ENCODE data around the gene WNT11.

Gene WNT11

GRCh38 chr11:76217653-76218160 lies 11.4 kb upstream of the WNT11 start:
- peak; percentile 46 for DNase-seq

GRCh38 chr11:76216536-76217325 lies 10.4 kb upstream of the WNT11 start:
- no peak for DNase-seq

DNA sequence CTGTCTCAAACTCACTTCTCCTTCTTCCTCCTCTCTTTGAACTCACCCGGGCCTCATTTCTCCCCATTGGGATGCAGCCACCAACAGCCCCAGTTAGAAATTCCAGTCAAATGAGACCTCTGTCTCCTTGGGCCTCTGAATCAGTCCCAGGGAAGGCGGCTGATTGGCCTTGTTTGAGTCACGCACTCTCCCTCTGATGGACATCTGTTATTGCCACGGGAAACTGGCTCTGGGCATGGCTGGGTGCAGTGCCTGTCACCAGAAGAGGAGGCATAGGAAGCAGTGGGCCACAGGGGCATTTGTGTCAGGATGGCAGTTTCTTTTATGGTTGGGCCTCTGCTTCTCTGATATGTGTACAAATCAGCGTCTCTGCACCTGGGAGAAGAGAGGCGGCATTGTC lies 9.6 kb upstream of the WNT11 start:
- DNase-seq = no peak

GRCh38 chr11:76214968-76215548 lies 8.8 kb upstream of the WNT11 start:
- no peak for DNase-seq

GRCh38 chr11:76214186-76214585 lies 7.9 kb upstream of the WNT11 start:
- no peak for DNase-seq

- no peak for DNase-seq
Measured at GRCh38 chr11:76212086-76213035, 6.1 kb upstream of the WNT11 start.

DNA sequence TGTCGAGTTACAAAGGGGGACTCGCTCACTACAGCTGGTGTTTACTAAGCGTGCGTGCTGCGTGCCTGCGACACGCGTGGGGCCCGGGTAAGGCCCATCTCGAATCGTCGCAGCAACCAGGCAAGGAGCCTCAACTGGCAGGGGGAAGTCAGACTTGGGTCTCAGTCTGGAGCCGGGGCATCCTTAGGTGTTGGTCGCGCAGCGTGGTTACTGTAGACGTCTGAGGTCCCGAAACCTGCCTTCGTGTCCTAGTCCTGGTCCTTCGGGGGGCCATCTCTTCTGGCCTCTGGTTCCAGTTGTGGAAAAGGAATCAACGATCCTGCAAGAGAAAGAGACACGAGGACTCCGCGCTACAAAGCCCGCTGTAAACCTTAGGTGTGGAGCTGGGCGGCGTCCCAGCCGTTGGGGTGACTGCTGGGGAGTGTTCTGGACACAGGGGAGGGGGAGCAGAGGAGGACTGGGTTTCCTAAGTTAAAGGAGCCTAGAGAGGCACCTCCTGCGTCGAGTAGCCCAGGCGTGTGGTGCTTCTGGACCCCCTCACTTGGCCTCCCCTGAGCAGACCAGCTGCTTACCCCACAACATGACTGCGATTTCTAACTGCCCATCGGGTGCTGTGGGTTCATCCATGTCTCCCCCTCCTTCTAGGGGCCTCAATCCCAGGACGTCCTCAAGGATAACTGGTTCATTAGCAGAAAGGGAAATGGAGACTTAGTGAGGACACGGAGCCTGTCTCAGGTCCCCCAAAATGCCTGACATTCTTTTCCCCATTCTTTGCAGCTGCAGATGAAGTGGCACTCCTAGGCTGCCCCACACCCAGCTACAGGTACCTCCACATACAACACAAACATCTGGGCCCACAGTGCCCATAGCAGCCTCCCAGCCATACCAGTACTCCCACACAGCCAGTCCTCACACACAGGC lies 4.9 kb upstream of the WNT11 start:
- DNase-seq = no peak

- peak; percentile 68 for DNase-seq
Measured at GRCh38 chr11:76209973-76210930, 4.0 kb upstream of the WNT11 start.

GRCh38 chr11:76209375-76209972 lies 3.2 kb upstream of the WNT11 start:
- DNase-seq = peak; percentile 40

- DNase-seq = peak; percentile 79
Measured at GRCh38 chr11:76208438-76209374, 2.4 kb upstream of the WNT11 start.

DNA sequence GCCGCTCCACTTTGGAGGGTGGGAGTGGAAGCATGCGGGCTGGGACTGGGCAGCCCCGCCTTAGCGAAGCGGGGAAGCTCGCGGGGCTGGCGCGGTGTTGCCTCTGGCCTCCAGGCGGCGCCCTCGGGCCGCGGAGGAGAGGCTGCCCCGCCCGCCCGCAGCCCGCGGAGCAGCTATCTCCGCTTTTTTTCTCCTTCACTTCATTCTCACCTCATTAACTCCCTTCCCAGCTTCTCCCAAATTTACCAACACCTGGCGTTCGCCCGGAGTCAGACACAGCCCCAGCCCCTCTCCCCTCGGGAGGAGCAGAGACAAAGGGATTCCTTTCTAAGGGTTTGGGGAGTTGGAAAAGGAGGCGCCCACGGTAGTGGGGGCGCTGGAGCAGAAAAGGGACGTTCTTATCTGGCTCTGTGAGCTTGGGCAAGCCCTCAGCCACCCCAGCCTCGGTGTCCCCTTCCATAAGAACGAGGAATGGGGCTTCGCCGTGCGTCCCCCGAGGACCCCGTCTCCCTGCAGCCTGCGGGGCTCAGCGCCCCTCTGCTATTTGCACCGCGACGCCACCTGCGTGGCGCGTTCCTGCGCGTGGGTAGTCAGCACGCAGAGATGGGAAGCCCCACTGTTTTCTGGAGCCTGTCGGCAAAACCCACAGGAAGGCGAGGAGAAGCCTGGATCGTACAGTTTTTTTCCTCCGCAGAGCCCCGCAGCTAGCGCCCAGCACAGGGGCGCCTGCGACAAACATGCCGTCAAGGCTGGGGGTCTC lies 1.5 kb upstream of the WNT11 start:
- peak; percentile 89 for DNase-seq

DNA sequence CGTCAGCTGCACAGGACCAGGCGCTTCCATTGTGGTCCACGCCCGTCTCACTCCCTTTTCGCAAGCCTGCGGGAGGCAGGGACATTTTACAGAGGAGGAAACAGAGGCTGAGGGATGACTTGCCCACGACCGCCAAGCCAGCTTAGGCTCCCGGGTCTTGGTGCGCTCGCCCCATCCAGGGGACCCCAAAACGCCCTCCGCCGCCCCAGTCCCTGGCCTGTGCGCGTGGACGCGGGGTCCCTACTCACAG lies 300 bp downstream of the WNT11 start:
- DNase-seq = no peak

DNA sequence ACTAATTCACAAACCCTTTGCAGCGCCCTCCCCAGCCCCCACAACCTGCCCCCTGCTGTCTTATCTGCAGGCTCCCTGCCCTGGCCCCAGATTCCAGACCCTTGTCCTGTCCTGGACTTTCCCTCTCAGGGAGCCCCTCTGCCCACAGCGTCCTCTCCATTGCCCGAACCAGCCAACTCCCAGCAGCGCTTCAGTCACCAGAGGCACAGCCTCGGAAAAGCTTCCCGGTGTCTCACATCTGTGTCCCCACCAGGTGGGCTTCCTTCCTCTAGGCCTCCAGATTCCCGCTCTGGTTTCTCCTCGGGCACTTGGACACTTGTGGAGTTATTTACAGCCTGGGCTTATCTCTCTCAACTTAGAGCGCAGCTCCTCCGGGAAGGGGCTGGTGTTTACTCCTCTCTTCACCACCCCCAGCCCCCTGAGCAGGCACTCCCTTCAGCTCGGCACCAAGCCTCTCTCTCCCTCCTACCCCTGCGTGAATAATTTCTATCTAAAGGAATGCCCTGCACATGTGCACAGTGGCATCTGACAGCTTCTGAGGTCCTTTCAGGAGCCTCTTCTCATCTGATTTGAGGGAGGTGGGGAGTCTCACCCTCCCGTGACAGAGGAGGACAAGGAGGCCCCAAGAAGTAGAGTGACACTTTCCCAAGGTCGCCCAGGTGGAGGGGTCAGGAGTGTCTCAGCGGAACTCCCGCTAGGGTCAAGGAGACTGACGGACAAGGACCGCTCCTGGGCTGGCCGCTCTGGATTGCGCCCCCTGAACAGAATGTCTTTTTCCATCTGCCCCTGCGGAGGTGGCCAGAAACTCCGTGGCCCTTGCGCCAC lies 838 bp downstream of the WNT11 start:
- DNase-seq = no peak

- no peak for DNase-seq
Measured at GRCh38 chr11:76203937-76204336, 2.4 kb downstream of the WNT11 start.

DNA sequence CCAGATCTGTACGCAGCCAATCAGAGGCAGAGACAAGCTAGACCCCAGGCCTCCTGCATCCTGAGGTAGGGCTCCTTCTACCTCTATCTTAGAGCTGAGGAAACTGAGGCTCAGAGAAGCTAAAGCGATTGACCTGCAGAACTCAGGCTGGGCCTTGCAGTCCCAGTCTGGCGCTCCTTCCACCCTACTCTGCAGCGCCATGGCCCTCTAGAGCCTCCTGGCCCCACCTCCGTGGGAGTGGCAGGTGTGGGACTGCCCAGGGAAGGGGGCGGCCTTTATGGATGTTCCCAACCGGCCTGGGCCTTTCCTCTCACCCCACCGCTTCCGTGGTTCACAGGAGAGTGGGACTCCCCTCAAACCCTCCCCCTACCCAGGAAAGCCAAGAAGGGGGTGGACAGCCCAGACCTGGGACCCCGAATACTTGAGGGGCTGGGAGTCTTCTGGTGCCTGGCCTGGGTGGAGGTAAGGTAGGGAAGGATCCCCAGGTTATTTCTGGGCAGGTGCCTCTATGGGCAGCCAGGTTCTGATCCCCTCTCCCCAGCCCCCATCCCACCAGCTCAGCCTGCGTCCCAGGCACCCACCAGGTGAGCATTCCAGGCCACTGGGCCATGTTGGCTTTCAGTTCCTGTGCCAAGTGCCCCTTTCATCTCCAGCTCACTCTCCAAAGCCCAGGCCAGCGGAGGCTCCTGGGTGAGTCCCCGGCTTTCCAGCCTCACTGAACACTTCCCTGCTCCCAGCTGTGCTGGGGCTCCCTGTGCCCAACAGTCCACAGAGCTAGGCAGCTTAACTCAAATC lies 3.0 kb downstream of the WNT11 start:
- DNase-seq = no peak

DNA sequence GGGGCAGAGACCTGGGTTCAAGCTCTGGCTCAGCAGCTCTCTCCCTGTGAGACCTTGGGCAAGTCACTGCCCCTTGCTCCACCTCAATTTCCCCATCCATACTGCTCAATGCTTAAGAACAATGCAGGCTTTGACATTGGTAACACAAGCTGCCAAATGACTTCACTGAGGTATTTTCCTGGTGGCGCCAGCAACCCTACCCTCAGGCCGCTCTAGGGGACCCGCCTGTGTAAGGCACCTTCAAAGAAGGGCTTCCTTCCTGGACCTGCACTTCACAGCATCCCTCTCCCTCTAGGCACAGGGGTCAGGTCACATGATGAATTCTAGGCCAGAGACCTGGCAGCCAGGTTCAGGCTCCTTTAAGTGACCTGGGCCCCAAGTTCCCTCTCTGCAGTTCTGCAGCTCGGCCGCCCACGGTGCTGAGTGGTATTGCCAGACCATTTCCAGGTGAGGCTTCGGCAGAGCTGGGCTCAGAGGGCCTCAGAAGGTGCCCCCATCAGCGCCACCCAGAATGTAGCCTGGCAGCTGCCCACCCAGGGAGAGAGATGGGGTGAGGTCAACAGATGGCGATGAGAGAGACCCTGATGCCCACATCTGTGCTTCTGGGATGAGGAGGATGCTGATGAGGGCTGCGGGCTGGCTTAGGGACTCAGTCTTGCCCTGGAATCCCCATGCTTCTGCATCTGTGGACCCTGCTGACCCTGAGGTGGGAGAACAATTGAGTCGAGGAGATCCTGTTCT lies 4.5 kb downstream of the WNT11 start:
- no peak for DNase-seq

Measured in NCI-H774 (cell line).